GM21526 (cell line): ENCODE measurements around the gene LDB3.

Experiments used
- ATAC-seq: cut with Tn5 transposase; IDR thresholded peaks from one replicate; pipeline ENCODE4 v1.9.1; 2021; ENCODE audit warnings: moderate library complexity; ENCODE audit not compliant: unreplicated experiment, low FRiP score

The LDB3 gene

GRCh38 chr10:86755740-86756510 is 87.6 kb downstream of the LDB3 start:
- ATAC-seq: peak; percentile 62

GRCh38 chr10:86756511-86757112 is 88.3 kb downstream of the LDB3 start, which contains the start of gene BMPR1A:
BMPR1A (plus strand) TSS chr10:86756619; CDS start chr10:86876019, 119,400 bp downstream.
- ATAC-seq: peak; percentile 33

- ATAC-seq: no peak
Measured at GRCh38 chr10:86757113-86757972, 89.0 kb downstream of the LDB3 start.

GRCh38 chr10:86758189-86759072 is 90.1 kb downstream of the LDB3 start:
- ATAC-seq: no peak

- ATAC-seq: no peak
Measured at GRCh38 chr10:86759073-86759672, 90.9 kb downstream of the LDB3 start.

- no peak for ATAC-seq
Measured at GRCh38 chr10:86763404-86763803, 95.1 kb downstream of the LDB3 start.

- no peak for ATAC-seq
Measured at GRCh38 chr10:86765548-86765947, 97.2 kb downstream of the LDB3 start.

GRCh38 chr10:86768412-86769062 is 100.2 kb downstream of the LDB3 start:
- no peak for ATAC-seq

- no peak for ATAC-seq
Measured at GRCh38 chr10:86769991-86770390, 101.7 kb downstream of the LDB3 start.

GRCh38 chr10:86770412-86770960 is 102.2 kb downstream of the LDB3 start:
- no peak for ATAC-seq

- ATAC-seq: no peak
Measured at GRCh38 chr10:86773498-86773897, 105.2 kb downstream of the LDB3 start.

- ATAC-seq: peak; percentile 63
Measured at GRCh38 chr10:86775056-86775869, 107.0 kb downstream of the LDB3 start.

GRCh38 chr10:86775870-86776180 is 107.5 kb downstream of the LDB3 start:
- ATAC-seq: no peak

GRCh38 chr10:86779220-86780017 is 111.1 kb downstream of the LDB3 start:
- no peak for ATAC-seq

GRCh38 chr10:86782701-86783418 is 114.5 kb downstream of the LDB3 start:
- no peak for ATAC-seq

GRCh38 chr10:86785037-86785436 is 116.7 kb downstream of the LDB3 start:
- no peak for ATAC-seq
